GM12873 (cell line): ENCODE results near the gene B3GALNT2.

Source experiments
- TF ChIP-seq, protein P1 (sequence below): IDR thresholded peaks from 2 replicates; pipeline ENCODE4 v1.5.1; 2012; ENCODE audit warnings: low read depth, mild to moderate bottlenecking, moderate library complexity, low read length, control low read depth; ENCODE audit not compliant: insufficient read depth; ENCODE audit errors: missing control alignments

B3GALNT2 gene

DNA sequence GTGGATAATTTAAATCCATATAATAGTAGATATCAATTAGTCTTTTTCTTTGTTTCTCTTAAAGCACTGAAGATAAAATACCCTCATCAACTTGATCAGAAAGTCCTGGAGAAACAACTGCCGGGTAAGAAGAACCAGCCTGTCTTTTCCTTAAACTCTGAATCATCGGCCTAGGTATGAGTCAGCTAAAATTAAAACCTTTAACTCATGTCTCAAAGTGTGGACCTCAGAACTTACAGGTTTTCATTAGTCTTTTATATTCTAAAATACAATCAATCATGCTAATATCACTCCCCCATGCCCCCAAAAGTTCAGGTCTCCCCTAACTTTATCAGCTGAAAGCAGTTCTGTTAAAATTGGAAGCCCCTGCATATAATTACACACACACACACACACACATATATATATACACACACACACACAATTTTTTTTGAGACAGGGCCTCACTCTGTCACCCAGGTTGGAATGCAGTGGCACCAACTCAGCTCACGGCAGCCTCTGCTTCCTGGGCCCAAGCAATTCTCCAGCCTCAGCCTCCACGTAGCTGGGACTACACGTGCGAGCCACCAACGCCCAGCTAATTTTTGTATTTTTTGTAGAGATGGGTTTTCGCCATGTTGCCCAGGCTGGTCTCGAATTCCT, 61.3 kb downstream of the B3GALNT2 start:
- TF ChIP-seq, protein P1, sequence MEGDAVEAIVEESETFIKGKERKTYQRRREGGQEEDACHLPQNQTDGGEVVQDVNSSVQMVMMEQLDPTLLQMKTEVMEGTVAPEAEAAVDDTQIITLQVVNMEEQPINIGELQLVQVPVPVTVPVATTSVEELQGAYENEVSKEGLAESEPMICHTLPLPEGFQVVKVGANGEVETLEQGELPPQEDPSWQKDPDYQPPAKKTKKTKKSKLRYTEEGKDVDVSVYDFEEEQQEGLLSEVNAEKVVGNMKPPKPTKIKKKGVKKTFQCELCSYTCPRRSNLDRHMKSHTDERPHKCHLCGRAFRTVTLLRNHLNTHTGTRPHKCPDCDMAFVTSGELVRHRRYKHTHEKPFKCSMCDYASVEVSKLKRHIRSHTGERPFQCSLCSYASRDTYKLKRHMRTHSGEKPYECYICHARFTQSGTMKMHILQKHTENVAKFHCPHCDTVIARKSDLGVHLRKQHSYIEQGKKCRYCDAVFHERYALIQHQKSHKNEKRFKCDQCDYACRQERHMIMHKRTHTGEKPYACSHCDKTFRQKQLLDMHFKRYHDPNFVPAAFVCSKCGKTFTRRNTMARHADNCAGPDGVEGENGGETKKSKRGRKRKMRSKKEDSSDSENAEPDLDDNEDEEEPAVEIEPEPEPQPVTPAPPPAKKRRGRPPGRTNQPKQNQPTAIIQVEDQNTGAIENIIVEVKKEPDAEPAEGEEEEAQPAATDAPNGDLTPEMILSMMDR, result no peak

DNA sequence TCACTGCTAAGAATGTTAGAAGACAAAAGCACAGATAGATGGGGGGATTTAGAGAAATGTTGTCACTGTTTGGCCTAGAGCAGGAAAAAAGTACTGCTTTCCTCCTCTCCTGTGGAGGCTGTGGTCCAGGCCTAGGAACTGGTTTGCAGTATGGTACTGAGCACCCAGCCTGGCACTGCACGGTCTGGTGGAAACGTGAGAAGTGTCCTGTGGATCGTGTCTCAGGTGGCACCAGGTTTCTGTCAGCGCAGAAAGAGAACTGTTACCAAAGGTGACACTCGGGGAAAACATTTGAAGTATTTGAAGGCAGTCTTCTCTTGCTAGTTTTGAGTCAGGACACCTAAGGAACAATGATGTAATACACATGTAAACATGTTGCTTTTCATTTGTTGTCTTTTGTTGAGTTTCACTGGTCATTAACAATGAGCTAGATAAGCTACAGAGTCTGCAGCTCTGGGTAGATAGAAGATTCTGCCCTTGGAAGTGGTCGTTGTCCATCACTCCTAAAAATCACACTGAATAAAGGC, 63.0 kb downstream of the B3GALNT2 start:
- TF ChIP-seq, protein P1, result no peak

DNA sequence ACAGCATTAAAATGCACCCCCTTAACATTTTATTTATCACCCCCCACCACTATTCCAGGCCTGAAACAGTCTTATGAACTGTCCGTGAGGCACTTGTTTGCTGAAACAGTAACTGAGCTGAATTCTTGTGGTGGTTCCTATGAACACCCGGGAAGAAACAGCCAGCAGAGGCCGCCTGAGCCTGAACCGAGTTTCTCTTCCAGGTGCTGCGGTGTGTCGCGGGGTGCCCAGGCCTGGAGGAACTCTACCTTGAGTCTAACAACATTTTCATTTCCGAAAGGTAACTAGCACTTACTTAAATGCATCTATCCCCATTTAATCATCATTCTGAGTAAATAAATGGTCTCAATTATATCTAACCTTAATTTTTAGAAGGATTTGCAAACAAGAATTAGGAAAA, 70.3 kb downstream of the B3GALNT2 start:
- TF ChIP-seq, protein P1, result no peak

DNA sequence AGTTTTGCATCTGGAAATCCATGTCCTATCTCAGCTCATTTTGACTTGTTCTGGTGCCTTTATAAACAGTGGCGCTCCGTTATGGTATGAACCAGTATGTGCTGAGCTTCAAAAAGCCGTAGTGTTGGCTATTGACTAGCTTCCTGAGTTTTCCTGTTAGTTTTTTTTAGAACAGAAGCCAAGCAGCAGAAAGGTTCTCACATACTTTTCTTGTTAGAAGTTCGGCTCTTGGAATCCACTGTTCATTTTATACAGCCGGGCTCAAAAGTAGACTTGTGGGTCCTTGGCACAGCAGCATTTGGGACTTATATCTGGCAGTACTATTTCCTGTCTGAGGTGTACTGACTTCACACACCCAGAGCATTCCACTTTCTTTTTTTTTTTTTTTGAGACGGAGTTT, 73.3 kb downstream of the B3GALNT2 start:
- TF ChIP-seq, protein P1, result no peak

DNA sequence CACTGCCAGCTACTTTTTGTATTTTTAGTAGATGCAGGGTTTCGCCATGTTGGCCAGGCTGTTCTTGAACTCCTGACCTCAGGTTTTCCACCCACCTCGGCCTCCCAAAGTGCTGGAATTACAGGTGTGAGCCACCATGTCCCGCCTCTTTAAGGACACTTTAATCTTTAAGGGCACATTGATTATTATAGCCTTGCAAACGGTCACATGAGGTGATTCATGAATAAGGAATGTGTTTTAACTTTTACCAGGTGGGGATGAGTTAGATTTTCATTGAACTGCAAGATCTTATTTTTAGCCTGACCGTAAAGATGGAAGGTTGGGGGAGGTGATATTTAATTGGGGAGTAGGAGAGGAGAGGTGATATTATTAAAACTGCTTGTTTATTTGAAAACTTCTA, 75.1 kb downstream of the B3GALNT2 start:
- TF ChIP-seq, protein P1, result no peak

DNA sequence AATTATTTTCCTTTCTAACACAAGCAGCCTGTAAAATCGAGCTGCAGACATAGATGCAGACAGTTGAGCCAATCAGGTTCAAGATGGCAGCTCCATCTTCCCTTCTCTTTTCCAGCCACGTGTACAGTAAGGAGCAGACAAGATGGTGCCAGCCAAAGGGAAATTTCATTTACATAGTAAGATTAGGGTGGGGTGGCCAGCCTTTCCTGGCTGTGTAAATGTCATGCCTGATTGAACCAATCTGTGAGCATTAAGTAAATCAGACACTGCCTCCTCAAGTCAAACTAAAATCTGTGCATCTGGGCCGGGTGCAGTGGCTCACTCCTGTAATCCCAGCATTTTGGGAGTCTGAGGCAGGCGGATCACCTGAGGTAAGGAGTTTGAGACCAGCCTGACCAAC, 76.8 kb downstream of the B3GALNT2 start:
- TF ChIP-seq, protein P1, result no peak

DNA sequence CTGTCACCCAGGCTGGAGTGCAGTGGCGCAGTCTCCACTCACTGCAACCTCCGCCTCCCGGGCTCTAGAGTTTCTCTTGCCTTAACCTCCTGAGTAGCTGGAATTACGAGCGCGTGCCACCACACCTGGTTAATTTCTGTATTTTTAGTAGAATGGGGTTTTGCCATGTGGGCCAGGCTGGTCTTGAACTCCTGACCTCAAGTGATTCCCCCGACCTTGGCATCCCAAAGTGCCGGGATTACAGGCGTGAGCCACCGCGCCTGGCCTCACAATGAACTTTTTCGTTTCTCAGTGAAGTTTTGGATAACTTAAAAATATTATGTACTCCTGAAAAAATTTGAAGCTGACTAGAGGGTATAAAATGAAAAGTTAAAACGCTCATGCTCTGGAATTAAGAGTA, 77.6 kb downstream of the B3GALNT2 start:
- TF ChIP-seq, protein P1, result no peak
